CD4-positive, alpha-beta memory T cell (primary cell): ENCODE data around the gene PLAU. TPM values are rescaled to one million over a fixed set of nuclear protein-coding genes. Genes with fewer than 3 reads are reported as not detected.
"Not testable (repeated sequence)": the region's sequence is repeated elsewhere in the genome, so short reads cannot be mapped to it uniquely, and the experiment has no call there.

ENCODE experiments used
- CTCF ChIA-PET: fragments of 350-600 bp; sonication (Branson Sonifier 250); formaldehyde crosslinking; loops from one replicate; lab custom pipeline; 2021; ENCODE audit warnings: inconsistent platforms; ENCODE audit not compliant: partially characterized antibody; lab: Charles Lee
- POLR2A ChIA-PET: fragments of 350-600 bp; sonication (Branson Sonifier 250); formaldehyde crosslinking; loops from one replicate; lab custom pipeline; 2021; ENCODE audit not compliant: partially characterized antibody; lab: Charles Lee
- DNase-seq, 5 donors: peaks; one replicate each; pipeline versions ENCODE4 v3.0.0 to v3.0.0-alpha.2; 2020 to 2022; ENCODE audit warnings: mixed read lengths in 1 of 5
- H3K27ac ChIP-seq: one replicate; pipeline ENCODE4 v1.7.0; 2013; ENCODE audit warnings: low read depth, low read length
- H3K27me3 ChIP-seq: 2 replicates; pipeline ENCODE4 v1.7.0; 2013; ENCODE audit warnings: mild to moderate bottlenecking, low read length, moderate library complexity; ENCODE audit not compliant: insufficient read depth
- H3K36me3 ChIP-seq: 2 replicates; pipeline ENCODE4 v1.7.0; 2013; ENCODE audit warnings: mild to moderate bottlenecking, low read length, moderate library complexity; ENCODE audit not compliant: insufficient read depth
- H3K4me1 ChIP-seq: 2 replicates; pipeline ENCODE4 v1.7.0; 2013; ENCODE audit warnings: mild to moderate bottlenecking, low read length, moderate library complexity; ENCODE audit not compliant: insufficient read depth
- H3K4me3 ChIP-seq, 2 donors: one replicate each; pipeline ENCODE4 v1.7.0; 2013; ENCODE audit warnings: low read length in 2 of 2, mild to moderate bottlenecking in 1 of 2
- H3K9me3 ChIP-seq, 2 donors: one replicate each; pipeline ENCODE4 v1.7.0; 2013; ENCODE audit warnings: low read length in 2 of 2, control low read depth in 1 of 2; ENCODE audit not compliant: control insufficient read depth in 1 of 2
- H3K27ac Mint-ChIP-seq, 7 donors: one replicate each; pipeline ENCODE4 v1.8.0; 2020 to 2021; ENCODE audit warnings: mixed read lengths in 7 of 7, mild to moderate bottlenecking in 6 of 7, inconsistent platforms in 3 of 7, moderate library complexity in 3 of 7
- H3K27me3 Mint-ChIP-seq, 2 donors: one replicate each; pipeline ENCODE4 v1.8.0; 2020 to 2021; ENCODE audit warnings: mixed read lengths in 2 of 2
- H3K36me3 Mint-ChIP-seq, 2 donors: one replicate each; pipeline ENCODE4 v1.8.0; 2020 to 2021; ENCODE audit warnings: mixed read lengths in 2 of 2, inconsistent platforms in 1 of 2, mild to moderate bottlenecking in 1 of 2
- H3K4me1 Mint-ChIP-seq, 4 donors: one replicate each; pipeline ENCODE4 v1.8.0; 2020 to 2021; ENCODE audit warnings: mixed read lengths in 4 of 4, mild to moderate bottlenecking in 1 of 4
- H3K4me3 Mint-ChIP-seq, 8 donors: one replicate each; pipeline ENCODE4 v1.8.0; 2020 to 2021; ENCODE audit warnings: mixed read lengths in 8 of 8, mild to moderate bottlenecking in 7 of 8, moderate library complexity in 6 of 8, inconsistent platforms in 3 of 8
- H3K9me3 Mint-ChIP-seq, 8 donors: one replicate each; pipeline ENCODE4 v1.8.0; 2020 to 2021; ENCODE audit warnings: mixed read lengths in 8 of 8, mild to moderate bottlenecking in 5 of 8, inconsistent platforms in 3 of 8, moderate library complexity in 1 of 8
- intact Hi-C: fragments of 100-400 bp; cut with micrococcal nuclease; formaldehyde crosslinking; loops from one replicate; pipeline ENCODE4 v1.15.1; 2023
- polyA plus RNA-seq, 2 donors: library from polyadenylated mRNA; unstranded; fragments of 300-500 nt; fragmentation: Illumina TruSeq; gene quantifications; one replicate each; pipeline ENCODE4 v1.2.3, GENCODE V29; 2021
- total RNA-seq, 2 experiments: library from RNA; stranded (reverse); gene quantifications; one replicate each; pipeline ENCODE4 v1.2.3, GENCODE V29; 2021

PLAU gene
- total and polyA plus RNA-seq, 4 experiments from 2014 or later: 0.64 to 0.91 TPM; not detected in 2

DNA sequence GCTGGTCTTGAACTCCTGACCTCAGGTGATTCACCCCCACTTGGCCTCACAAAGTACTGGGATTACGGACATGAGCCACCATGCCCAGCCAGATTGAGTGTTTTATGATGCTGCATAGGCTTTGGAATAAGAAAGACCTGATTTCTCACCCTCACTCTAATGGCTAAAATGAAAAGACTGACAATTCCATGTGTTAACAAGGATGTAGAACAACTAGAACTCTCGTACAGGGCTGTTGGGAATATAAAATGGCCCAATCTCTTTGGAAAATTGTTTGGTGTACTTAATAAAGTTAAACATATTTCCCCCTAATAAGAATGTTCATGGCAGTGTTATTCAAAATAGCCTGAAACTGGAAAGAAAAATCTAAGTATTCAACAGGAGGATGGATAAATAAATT lies 43.8 kb downstream of the PLAU start:
- intact Hi-C loops: loop anchor here (5.0 kb wide), 1 partner anchor 83 kb away; no protein-coding TSS in a partner anchor
- Mint-ChIP-seq H3K36me3 (no peaks in the 10 kb centered on the region), H3K27me3 (no peaks in the 10 kb centered on the region), H3K4me1 (peaks cover 35 to 55% (median 45%) of the 10 kb centered on the region in 4 donors), H3K27ac (peak overlapping the region in 3 of 7 donors; percentile 5 to 79 (median 61)), H3K4me3 (peak overlapping the region in 2 of 8 donors; percentile 20 to 53), H3K9me3 (no peaks in the 10 kb centered on the region)
- Histone ChIP-seq H3K27me3 (no peaks in the 10 kb centered on the region), H3K4me3 (no peak overlapping the region), H3K9me3 (no peaks in the 10 kb centered on the region), H3K36me3 (no peaks in the 10 kb centered on the region), H3K27ac (no peak overlapping the region), H3K4me1 (peaks cover 61% of the 10 kb centered on the region)
- CTCF ChIA-PET: interaction anchor here (1.0 to 4.5 kb wide), 2 partner anchors 14 to 75 kb away, joined by 3 to 50 read pairs; no protein-coding TSS in a partner anchor
- POLR2A ChIA-PET: no interaction called here
- DNase-seq: no peak

DNA sequence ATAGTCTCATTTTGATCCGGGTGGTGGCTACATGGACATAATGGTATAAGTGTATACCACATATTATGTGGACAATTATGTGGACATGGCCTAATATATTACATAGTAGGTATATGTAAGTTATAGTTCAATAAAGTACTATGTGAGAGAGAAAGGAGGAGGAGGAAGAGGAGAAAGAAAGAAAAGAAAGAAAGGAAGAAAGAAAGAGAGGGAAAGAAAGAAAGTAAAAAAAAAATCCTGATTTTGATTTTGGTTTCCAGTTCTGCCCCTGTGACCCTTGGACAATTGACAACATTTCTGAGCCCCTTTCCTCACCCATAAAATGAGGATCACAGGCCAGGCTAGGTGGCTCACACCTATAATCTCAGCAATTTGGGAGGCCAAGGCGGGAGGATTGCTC lies 44.8 kb downstream of the PLAU start:
- DNase-seq: no peak
- CTCF ChIA-PET: interaction anchor here (1.0 to 4.5 kb wide), 8 partner anchors 12 to 257 kb away, joined by 5 to 50 read pairs (median 24); no protein-coding TSS in a partner anchor
- no peaks in the 10 kb centered on the region for H3K27me3 ChIP-seq
- Mint-ChIP-seq H3K4me1 (peaks cover 43 to 64% (median 54%) of the 10 kb centered on the region in 4 donors), H3K36me3 (no peaks in the 10 kb centered on the region), H3K27ac (peak overlapping the region; percentile 61 to 89 (median 86)), H3K27me3 (no peaks in the 10 kb centered on the region), H3K4me3 (peak overlapping the region in 7 of 8 donors; percentile 29 to 77 (median 57)), H3K9me3 (no peaks in the 10 kb centered on the region)
- H3K4me3 ChIP-seq: no peak overlapping the region
- no peaks in the 10 kb centered on the region for H3K9me3 ChIP-seq
- intact Hi-C loops: loop anchor here (2.0 to 5.0 kb wide), 2 partner anchors 19 to 82 kb away; no protein-coding TSS in a partner anchor
- H3K27ac ChIP-seq: no peak overlapping the region
- POLR2A ChIA-PET: interaction anchor here (1.1 to 4.1 kb wide), 10 partner anchors 16 to 195 kb away, joined by 3 to 40 read pairs (median 4); partner anchors contain the start of genes ADK, AP3M1 and VCL
- H3K4me1 ChIP-seq: peaks cover 70% of the 10 kb centered on the region
- no peaks in the 10 kb centered on the region for H3K36me3 ChIP-seq

GRCh38 chr10:73956476-73957359 lies 45.8 kb downstream of the PLAU start:
- no peaks in the 10 kb centered on the region for H3K36me3 Mint-ChIP-seq
- H3K4me1 Mint-ChIP-seq: peaks cover 43 to 64% (median 54%) of the 10 kb centered on the region in 4 donors
- peak overlapping the region; percentile 66 to 94 (median 86) for H3K4me3 Mint-ChIP-seq
- intact Hi-C loops: loop anchor here (1.0 to 5.0 kb wide), 5 partner anchors 18 to 125 kb away; partner anchors contain the start of gene VCL
- Histone ChIP-seq H3K27me3 (no peaks in the 10 kb centered on the region), H3K27ac (peak overlapping the region; percentile 52), H3K4me1 (peaks cover 70% of the 10 kb centered on the region), H3K36me3 (no peaks in the 10 kb centered on the region), H3K9me3 (no peaks in the 10 kb centered on the region), H3K4me3 (peak overlapping the region; percentile 4 to 30)
- DNase-seq: peak; percentile 64 to 78 (median 72)
- ChIA-PET CTCF (interaction anchor here (0.8 to 4.5 kb wide), 24 partner anchors 10 to 256 kb away, joined by 3 to 50 read pairs (median 6); no protein-coding TSS in a partner anchor), POLR2A (interaction anchor here (0.7 to 4.1 kb wide), 27 partner anchors 10 to 868 kb away, joined by 3 to 40 read pairs (median 4); partner anchors contain the start of genes ADK, AP3M1, SEC24C and VCL)
- H3K27me3 Mint-ChIP-seq: no peaks in the 10 kb centered on the region
- peak overlapping the region; percentile 94 to 99 (median 97) for H3K27ac Mint-ChIP-seq
- no peaks in the 10 kb centered on the region for H3K9me3 Mint-ChIP-seq

DNA sequence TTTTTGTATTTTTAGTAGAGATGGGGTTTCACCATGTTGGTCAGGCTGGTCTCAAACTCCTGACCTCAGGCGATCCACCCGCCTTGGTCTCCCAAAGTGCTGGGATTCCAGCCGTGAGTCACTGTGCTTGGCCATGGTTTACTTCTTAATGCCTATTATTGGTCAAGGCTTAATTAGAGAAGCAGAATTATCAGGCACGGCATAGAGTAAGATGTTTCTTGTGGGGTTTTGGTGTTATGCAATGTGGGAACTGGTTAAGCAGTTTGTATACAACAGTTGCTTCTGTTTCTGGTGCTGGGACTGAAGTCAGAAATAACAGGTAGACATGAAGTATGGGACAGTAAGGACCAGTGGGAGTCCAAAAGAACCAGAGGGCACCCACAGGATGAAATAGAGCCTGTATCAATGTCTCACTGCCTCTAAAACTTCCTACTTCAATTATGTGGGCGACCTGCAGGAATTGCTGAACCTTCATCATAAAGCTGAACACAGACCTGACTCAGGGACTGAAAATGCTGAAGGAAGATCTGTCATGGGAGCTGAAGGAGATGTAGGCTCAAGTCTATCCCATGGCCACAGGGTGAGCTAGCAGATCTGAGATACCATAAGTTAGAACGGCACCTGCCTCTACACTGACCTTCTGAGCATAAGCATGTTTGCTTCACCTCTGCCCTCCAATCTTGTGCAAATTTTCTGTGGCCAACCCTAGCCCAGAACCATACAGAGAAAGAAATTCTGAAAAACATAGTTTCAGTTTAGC lies 48.7 kb downstream of the PLAU start:
- intact Hi-C loops: loop anchor here (5.0 kb wide), 1 partner anchor 78 kb away; no protein-coding TSS in a partner anchor
- Histone ChIP-seq H3K27ac (no peak overlapping the region), H3K9me3 (no peaks in the 10 kb centered on the region), H3K27me3 (no peaks in the 10 kb centered on the region), H3K36me3 (no peaks in the 10 kb centered on the region), H3K4me1 (peaks cover 58% of the 10 kb centered on the region), H3K4me3 (no peak overlapping the region)
- DNase-seq: no peak
- Mint-ChIP-seq H3K36me3 (no peaks in the 10 kb centered on the region), H3K4me1 (peaks cover 35 to 54% (median 45%) of the 10 kb centered on the region in 4 donors), H3K27me3 (no peaks in the 10 kb centered on the region), H3K4me3 (peak overlapping the region in 5 of 8 donors; percentile 4 to 71 (median 27)), H3K27ac (peak overlapping the region; percentile 26 to 94 (median 77)), H3K9me3 (no peaks in the 10 kb centered on the region)
- POLR2A ChIA-PET: interaction anchor here (0.6 to 4.1 kb wide), 7 partner anchors 15 to 99 kb away, joined by 3 to 40 read pairs (median 4); partner anchors contain the start of gene VCL
- CTCF ChIA-PET: interaction anchor here (0.9 to 4.0 kb wide), 13 partner anchors 11 to 191 kb away, joined by 3 to 41 read pairs (median 8); partner anchors contain the start of gene AP3M1

- H3K27ac Mint-ChIP-seq: peak overlapping the region in 1 of 7 donors; percentile 24
- intact Hi-C loops: no loop called here
- Histone ChIP-seq H3K4me1 (peaks cover 31% of the 10 kb centered on the region), H3K4me3 (no peak overlapping the region), H3K36me3 (no peaks in the 10 kb centered on the region), H3K27ac (no peak overlapping the region), H3K27me3 (no peaks in the 10 kb centered on the region), H3K9me3 (no peaks in the 10 kb centered on the region)
- H3K4me1 Mint-ChIP-seq: peaks cover 16 to 34% (median 22%) of the 10 kb centered on the region in 4 donors
- ChIA-PET CTCF (interaction anchor here (1.2 kb wide), 2 partner anchors 21 to 119 kb away, joined by 4 to 7 read pairs; no protein-coding TSS in a partner anchor), POLR2A (interaction anchor here (0.7 kb wide), 1 partner anchor 87 kb away, joined by 3 read pairs; no protein-coding TSS in a partner anchor)
- no peak overlapping the region for H3K4me3 Mint-ChIP-seq
- H3K27me3 Mint-ChIP-seq: no peaks in the 10 kb centered on the region
- H3K36me3 Mint-ChIP-seq: no peaks in the 10 kb centered on the region
- no peak for DNase-seq
- H3K9me3 Mint-ChIP-seq: no peaks in the 10 kb centered on the region
These were observed 51.5 kb downstream of the PLAU start for GRCh38 chr10:73962386-73962785.

GRCh38 chr10:73963533-73963932 lies 52.6 kb downstream of the PLAU start:
- H3K9me3 Mint-ChIP-seq, H3K36me3 Mint-ChIP-seq, intact Hi-C loops, H3K27ac ChIP-seq, H3K4me3 Mint-ChIP-seq, H3K36me3 ChIP-seq, H3K4me3 ChIP-seq, POLR2A ChIA-PET, H3K27me3 ChIP-seq, H3K27me3 Mint-ChIP-seq, H3K9me3 ChIP-seq, DNase-seq: not testable (repeated sequence)
- Mint-ChIP-seq H3K4me1 (peaks cover 19 to 32% (median 26%) of the 10 kb centered on the region in 4 donors), H3K27ac (peak overlapping the region in 1 of 7 donors; percentile 12)
- H3K4me1 ChIP-seq: peaks cover 23% of the 10 kb centered on the region
- CTCF ChIA-PET: interaction anchor here (1.0 to 1.4 kb wide), 4 partner anchors 10 to 93 kb away, joined by 3 to 4 read pairs (median 4); no protein-coding TSS in a partner anchor
